Ishikawa (cell line): ENCODE measurements around the gene MCF2L.

Source experiments
- CEBPB ChIP-seq: IDR thresholded peaks from 2 replicates; pipeline ENCODE4 v1.6.1; 2012
- CREB1 ChIP-seq: IDR thresholded peaks from 2 replicates; pipeline ENCODE4 v1.6.1; 2012; ENCODE audit warnings: low read depth
- EP300 ChIP-seq: IDR thresholded peaks from 2 replicates; pipeline ENCODE4 v1.6.1; 2012; ENCODE audit warnings: borderline replicate concordance
- MAX ChIP-seq: IDR thresholded peaks from 2 replicates; pipeline ENCODE4 v1.6.1; 2012
- NFIC ChIP-seq: IDR thresholded peaks from 2 replicates; pipeline ENCODE4 v1.6.1; 2012
- RAD21 ChIP-seq: IDR thresholded peaks from 2 replicates; pipeline ENCODE4 v1.6.1; 2012; ENCODE audit warnings: low read depth
- TAF1 ChIP-seq: IDR thresholded peaks from 2 replicates; pipeline ENCODE4 v1.6.1; 2012; ENCODE audit warnings: low read depth, mild to moderate bottlenecking
- TCF12 ChIP-seq: IDR thresholded peaks from 2 replicates; pipeline ENCODE4 v1.6.1; 2012; ENCODE audit warnings: low read depth
- TEAD4 ChIP-seq: IDR thresholded peaks from 2 replicates; pipeline ENCODE4 v1.6.1; 2012
- YY1 ChIP-seq: IDR thresholded peaks from 2 replicates; pipeline ENCODE4 v1.6.1; 2012; ENCODE audit warnings: low read depth
- ZBTB7A ChIP-seq: IDR thresholded peaks from 2 replicates; pipeline ENCODE4 v1.6.1; 2012; ENCODE audit warnings: low read depth
- TF ChIP-seq, protein P1 (sequence below): IDR thresholded peaks from 2 replicates; pipeline ENCODE4 v1.6.1; 2012; ENCODE audit warnings: low read depth, mild to moderate bottlenecking
- TF ChIP-seq, protein P2 (sequence below): IDR thresholded peaks from 2 replicates; pipeline ENCODE4 v1.6.1; 2012

GRCh38 chr13:113043931-113044330 lies 74.9 kb downstream of the MCF2L start:
- TF ChIP-seq YY1 (no peak), TAF1 (no peak), ZBTB7A (no peak), EP300 (no peak), RAD21 (no peak), MAX (no peak), CEBPB (no peak), NFIC (no peak), TEAD4 (no peak), CREB1 (no peak), TCF12 (no peak)
- TF ChIP-seq, protein P1, sequence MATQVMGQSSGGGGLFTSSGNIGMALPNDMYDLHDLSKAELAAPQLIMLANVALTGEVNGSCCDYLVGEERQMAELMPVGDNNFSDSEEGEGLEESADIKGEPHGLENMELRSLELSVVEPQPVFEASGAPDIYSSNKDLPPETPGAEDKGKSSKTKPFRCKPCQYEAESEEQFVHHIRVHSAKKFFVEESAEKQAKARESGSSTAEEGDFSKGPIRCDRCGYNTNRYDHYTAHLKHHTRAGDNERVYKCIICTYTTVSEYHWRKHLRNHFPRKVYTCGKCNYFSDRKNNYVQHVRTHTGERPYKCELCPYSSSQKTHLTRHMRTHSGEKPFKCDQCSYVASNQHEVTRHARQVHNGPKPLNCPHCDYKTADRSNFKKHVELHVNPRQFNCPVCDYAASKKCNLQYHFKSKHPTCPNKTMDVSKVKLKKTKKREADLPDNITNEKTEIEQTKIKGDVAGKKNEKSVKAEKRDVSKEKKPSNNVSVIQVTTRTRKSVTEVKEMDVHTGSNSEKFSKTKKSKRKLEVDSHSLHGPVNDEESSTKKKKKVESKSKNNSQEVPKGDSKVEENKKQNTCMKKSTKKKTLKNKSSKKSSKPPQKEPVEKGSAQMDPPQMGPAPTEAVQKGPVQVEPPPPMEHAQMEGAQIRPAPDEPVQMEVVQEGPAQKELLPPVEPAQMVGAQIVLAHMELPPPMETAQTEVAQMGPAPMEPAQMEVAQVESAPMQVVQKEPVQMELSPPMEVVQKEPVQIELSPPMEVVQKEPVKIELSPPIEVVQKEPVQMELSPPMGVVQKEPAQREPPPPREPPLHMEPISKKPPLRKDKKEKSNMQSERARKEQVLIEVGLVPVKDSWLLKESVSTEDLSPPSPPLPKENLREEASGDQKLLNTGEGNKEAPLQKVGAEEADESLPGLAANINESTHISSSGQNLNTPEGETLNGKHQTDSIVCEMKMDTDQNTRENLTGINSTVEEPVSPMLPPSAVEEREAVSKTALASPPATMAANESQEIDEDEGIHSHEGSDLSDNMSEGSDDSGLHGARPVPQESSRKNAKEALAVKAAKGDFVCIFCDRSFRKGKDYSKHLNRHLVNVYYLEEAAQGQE = no peak
- TF ChIP-seq, protein P2, sequence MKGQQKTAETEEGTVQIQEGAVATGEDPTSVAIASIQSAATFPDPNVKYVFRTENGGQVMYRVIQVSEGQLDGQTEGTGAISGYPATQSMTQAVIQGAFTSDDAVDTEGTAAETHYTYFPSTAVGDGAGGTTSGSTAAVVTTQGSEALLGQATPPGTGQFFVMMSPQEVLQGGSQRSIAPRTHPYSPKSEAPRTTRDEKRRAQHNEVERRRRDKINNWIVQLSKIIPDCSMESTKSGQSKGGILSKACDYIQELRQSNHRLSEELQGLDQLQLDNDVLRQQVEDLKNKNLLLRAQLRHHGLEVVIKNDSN = no peak
